Nephron (organoid): ENCODE data around the gene CLEC2D.
A peak's percentile ranks its signal among the peaks of the same experiment; 100 is the strongest.
"Not testable (repeated sequence)": the region's sequence is repeated elsewhere in the genome, so short reads cannot be mapped to it uniquely, and the experiment has no call there.

Experiments
- H3K27ac Mint-ChIP-seq, 3 experiments: 2 replicates each; pipeline ENCODE4 v1.8.0; 2020; ENCODE audit warnings: mixed read lengths in 3 of 3, mild to moderate bottlenecking in 2 of 3, moderate library complexity in 1 of 3
- H3K27me3 Mint-ChIP-seq: 2 replicates; pipeline ENCODE4 v1.8.0; 2021; ENCODE audit warnings: low read depth, mild to moderate bottlenecking, moderate library complexity, mixed read lengths
- H3K36me3 Mint-ChIP-seq: 2 replicates; pipeline ENCODE4 v1.8.0; 2020; ENCODE audit warnings: low read depth, mixed read lengths
- H3K4me1 Mint-ChIP-seq: 2 replicates; pipeline ENCODE4 v1.8.0; 2020; ENCODE audit warnings: mixed read lengths
- H3K4me3 Mint-ChIP-seq, 3 experiments: 2 replicates each; pipeline ENCODE4 v1.8.0; 2020; ENCODE audit warnings: mild to moderate bottlenecking in 3 of 3, mixed read lengths in 3 of 3, moderate library complexity in 2 of 3
- H3K9me3 Mint-ChIP-seq: 2 replicates; pipeline ENCODE4 v1.8.0; 2020; ENCODE audit warnings: mixed read lengths
- TF ChIP-seq, protein P1 (sequence below), 3 experiments: fragments of 200-600 bp; sonication (generic); IDR thresholded peaks; one replicate each; pipeline ENCODE4 v1.5.0; 2021; ENCODE audit warnings: antibody characterized with exemption in 3 of 3; ENCODE audit not compliant: unreplicated experiment in 3 of 3

Gene CLEC2D

DNA sequence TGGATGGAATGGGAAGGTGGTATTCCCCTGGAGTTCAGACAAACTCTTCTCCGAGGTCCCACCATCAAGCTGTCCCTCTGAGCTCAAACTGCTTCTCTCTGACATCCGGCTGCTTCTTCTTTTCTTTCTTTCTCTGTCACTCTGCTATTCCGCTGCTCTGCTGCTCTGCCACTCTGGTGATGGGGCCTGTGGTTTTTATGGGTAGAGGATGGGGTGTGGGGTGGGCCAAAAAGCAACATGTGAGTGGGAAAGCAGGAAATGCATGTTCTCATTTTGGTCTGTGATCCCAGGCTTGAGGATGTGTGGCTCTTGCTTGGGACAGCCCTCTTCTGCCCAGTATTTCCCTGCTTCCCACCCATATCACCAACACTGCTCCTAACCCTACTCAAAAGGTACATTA lies 32.7 kb downstream of the CLEC2D start:
- Mint-ChIP-seq H3K36me3 (peaks cover 5% of the 10 kb centered on the region), H3K27me3 (no peaks in the 10 kb centered on the region), H3K27ac (no peak overlapping the region), H3K4me3 (no peak overlapping the region), H3K9me3 (peaks cover 15% of the 10 kb centered on the region), H3K4me1 (no peaks in the 10 kb centered on the region)
- TF ChIP-seq, protein P1, sequence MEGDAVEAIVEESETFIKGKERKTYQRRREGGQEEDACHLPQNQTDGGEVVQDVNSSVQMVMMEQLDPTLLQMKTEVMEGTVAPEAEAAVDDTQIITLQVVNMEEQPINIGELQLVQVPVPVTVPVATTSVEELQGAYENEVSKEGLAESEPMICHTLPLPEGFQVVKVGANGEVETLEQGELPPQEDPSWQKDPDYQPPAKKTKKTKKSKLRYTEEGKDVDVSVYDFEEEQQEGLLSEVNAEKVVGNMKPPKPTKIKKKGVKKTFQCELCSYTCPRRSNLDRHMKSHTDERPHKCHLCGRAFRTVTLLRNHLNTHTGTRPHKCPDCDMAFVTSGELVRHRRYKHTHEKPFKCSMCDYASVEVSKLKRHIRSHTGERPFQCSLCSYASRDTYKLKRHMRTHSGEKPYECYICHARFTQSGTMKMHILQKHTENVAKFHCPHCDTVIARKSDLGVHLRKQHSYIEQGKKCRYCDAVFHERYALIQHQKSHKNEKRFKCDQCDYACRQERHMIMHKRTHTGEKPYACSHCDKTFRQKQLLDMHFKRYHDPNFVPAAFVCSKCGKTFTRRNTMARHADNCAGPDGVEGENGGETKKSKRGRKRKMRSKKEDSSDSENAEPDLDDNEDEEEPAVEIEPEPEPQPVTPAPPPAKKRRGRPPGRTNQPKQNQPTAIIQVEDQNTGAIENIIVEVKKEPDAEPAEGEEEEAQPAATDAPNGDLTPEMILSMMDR (IDR thresholded peaks at IDR 0.05; ENCODE audit: unreplicated experiment in 3 of 3), result no peak

DNA sequence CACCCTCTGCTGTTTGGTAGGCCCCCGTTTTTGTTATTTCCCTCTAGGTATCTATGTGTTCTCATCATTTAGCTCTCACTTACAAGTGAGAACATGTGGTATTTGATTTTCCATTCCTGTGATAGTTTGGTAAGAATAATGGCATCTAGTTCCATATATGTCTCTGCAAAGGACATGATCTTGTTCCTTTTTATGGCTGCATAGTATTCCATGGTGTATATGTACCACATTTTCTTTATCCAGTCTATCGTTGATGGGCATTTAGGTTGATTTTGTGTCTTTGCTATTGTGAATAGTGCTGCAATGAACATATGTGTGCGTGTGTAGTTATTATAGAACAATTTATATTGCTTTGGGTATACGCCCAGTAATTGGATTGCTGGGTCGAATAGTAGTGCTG lies 35.0 kb downstream of the CLEC2D start:
- H3K36me3 Mint-ChIP-seq, H3K4me3 Mint-ChIP-seq, H3K27me3 Mint-ChIP-seq, H3K27ac Mint-ChIP-seq, H3K4me1 Mint-ChIP-seq: not testable (repeated sequence)
- H3K9me3 Mint-ChIP-seq, result peaks cover 15% of the 10 kb centered on the region

DNA sequence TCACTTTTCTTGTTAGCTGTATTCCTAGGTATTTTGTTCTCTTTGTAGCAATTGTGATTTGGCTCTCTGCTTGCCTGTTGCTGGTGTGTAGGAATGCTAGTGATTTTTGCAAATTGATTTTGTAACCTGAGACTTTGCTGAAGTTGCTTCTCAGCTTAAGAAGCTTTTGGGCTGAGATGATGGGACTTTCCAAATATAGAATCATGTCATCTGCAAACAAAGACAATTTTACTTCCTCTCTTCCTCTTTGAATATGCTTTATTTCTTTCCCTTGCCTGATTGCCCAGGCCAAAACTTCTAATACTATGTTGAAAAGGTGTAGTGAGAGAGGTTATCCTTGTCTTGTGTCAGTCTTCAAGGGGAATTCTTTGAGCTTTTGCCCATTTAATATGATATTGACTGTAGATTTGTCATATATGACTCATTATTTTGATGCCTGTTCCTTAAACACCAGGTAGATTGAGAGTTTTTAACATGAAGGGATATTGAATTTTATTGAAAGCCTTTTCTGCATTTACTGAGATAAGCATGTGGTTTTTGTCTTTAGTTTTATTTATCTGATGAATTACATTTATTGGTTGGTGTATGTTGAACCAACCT lies 36.7 kb downstream of the CLEC2D start:
- H3K27me3 Mint-ChIP-seq, result no peaks in the 10 kb centered on the region
- no peak overlapping the region for H3K4me3 Mint-ChIP-seq

GRCh38 chr12:9707356-9707755 lies 37.8 kb downstream of the CLEC2D start:
- peaks cover 15% of the 10 kb centered on the region for H3K9me3 Mint-ChIP-seq
- H3K27ac Mint-ChIP-seq, result no peak overlapping the region
- no peaks in the 10 kb centered on the region for H3K4me1 Mint-ChIP-seq
- no peaks in the 10 kb centered on the region for H3K27me3 Mint-ChIP-seq
- H3K36me3 Mint-ChIP-seq, result no peaks in the 10 kb centered on the region
- TF ChIP-seq, protein P1 (IDR thresholded peaks at IDR 0.05; ENCODE audit: unreplicated experiment in 3 of 3), result no peak
- no peak overlapping the region for H3K4me3 Mint-ChIP-seq

More for the DNA sequence above, 36.7 kb downstream of the CLEC2D start:
- H3K4me1 Mint-ChIP-seq, result no peaks in the 10 kb centered on the region
- H3K27ac Mint-ChIP-seq, result no peak overlapping the region
- peaks cover 15% of the 10 kb centered on the region for H3K9me3 Mint-ChIP-seq
- no peaks in the 10 kb centered on the region for H3K36me3 Mint-ChIP-seq
- TF ChIP-seq, protein P1 (IDR thresholded peaks at IDR 0.05; ENCODE audit: unreplicated experiment in 3 of 3), result no peak

GRCh38 chr12:9707864-9708808 lies 38.6 kb downstream of the CLEC2D start:
- TF ChIP-seq, protein P1 (IDR thresholded peaks at IDR 0.05; ENCODE audit: unreplicated experiment in 3 of 3), result peak; percentile 49 to 79 (median 55)
- Mint-ChIP-seq H3K27me3 (no peaks in the 10 kb centered on the region), H3K4me3 (no peak overlapping the region), H3K27ac (no peak overlapping the region), H3K9me3 (peaks cover 15% of the 10 kb centered on the region), H3K4me1 (no peaks in the 10 kb centered on the region), H3K36me3 (no peaks in the 10 kb centered on the region)

DNA sequence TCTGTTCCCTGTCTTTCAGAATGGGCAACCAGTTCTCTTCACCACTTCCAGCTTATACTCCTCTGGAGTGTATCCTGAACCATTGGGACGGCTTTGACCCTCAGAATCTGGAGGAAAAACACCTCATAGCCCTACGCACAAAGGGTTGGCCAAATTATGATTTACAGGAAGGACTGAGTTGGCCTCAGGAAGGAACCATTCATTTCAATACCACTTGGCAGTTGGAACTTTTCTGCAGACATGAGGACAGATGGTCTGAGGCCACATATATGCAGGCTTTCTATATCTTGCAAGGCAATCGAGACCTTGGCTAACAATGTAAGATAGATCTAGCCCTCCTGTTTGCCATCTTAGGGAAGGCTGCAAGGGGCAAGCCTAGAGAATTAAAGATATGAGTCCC lies 39.3 kb downstream of the CLEC2D start:
- TF ChIP-seq, protein P1 (IDR thresholded peaks at IDR 0.05; ENCODE audit: unreplicated experiment in 3 of 3), result no peak
- Mint-ChIP-seq H3K4me3 (no peak overlapping the region), H3K27ac (no peak overlapping the region), H3K9me3 (peaks cover 15% of the 10 kb centered on the region), H3K27me3 (no peaks in the 10 kb centered on the region), H3K4me1 (no peaks in the 10 kb centered on the region), H3K36me3 (no peaks in the 10 kb centered on the region)
